HG03060 (cell line): ENCODE data around the gene ARHGAP10.

Experiments used
- ATAC-seq: cut with Tn5 transposase; IDR thresholded peaks from one replicate; pipeline ENCODE4 v1.9.1; 2021; ENCODE audit warnings: low read depth, moderate number of reproducible peaks; ENCODE audit not compliant: unreplicated experiment

The ARHGAP10 gene

GRCh38 chr4:148057984-148058859 lies 326.3 kb downstream of the ARHGAP10 start:
- ATAC-seq, result no peak

- no peak for ATAC-seq
These were observed 327.8 kb downstream of the ARHGAP10 start for GRCh38 chr4:148059617-148060180.

- ATAC-seq, result no peak
These were observed 328.6 kb downstream of the ARHGAP10 start for GRCh38 chr4:148060264-148061140.

- ATAC-seq, result no peak
These were observed 329.2 kb downstream of the ARHGAP10 start for GRCh38 chr4:148061141-148061481.

DNA sequence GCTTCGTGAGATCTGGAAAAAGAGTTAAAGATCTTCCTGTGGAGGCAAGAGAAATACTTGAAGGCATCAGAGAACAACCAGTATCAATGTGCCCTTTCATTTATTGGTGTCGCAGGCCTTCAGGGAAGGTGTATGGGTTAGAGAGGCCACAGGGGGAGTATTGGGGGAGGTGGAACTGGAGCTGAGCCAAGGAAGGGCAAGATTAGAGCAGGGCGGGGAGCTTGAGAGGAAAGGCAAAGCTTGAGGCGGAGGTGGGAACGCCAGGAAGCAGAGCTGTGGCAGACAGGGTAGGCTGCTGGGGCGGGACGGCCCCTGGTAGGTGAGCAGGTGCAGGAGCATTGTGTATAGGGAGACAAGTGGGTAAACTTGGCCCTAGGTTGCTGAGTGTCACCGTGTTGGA lies 329.9 kb downstream of the ARHGAP10 start:
- no peak for ATAC-seq

- no peak for ATAC-seq
These were observed 330.5 kb downstream of the ARHGAP10 start for GRCh38 chr4:148062301-148062950.

GRCh38 chr4:148064451-148064850 lies 332.6 kb downstream of the ARHGAP10 start:
- no peak for ATAC-seq

DNA sequence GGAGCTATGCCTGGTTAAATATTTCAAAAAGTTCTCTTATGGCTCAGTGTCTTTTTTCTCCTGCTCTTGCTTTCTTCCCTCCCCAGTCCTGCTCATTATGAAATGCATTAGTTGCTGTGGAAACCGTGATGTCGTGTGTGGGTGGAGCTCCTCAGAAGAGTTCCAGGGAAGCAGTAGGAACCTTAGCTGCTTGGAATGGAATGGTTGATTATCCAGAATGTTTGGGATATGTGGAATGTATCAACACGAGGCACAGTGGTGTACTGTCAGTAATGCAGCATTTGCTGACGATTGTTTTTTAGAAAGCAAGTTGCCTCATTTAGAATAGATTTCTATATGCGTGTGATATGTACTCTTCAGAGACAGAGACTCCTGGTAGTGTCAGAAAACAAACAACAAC lies 333.2 kb downstream of the ARHGAP10 start:
- ATAC-seq, result no peak

- ATAC-seq, result no peak
These were observed 335.5 kb downstream of the ARHGAP10 start for GRCh38 chr4:148067301-148067916.

GRCh38 chr4:148068065-148068911 lies 336.4 kb downstream of the ARHGAP10 start:
- no peak for ATAC-seq

DNA sequence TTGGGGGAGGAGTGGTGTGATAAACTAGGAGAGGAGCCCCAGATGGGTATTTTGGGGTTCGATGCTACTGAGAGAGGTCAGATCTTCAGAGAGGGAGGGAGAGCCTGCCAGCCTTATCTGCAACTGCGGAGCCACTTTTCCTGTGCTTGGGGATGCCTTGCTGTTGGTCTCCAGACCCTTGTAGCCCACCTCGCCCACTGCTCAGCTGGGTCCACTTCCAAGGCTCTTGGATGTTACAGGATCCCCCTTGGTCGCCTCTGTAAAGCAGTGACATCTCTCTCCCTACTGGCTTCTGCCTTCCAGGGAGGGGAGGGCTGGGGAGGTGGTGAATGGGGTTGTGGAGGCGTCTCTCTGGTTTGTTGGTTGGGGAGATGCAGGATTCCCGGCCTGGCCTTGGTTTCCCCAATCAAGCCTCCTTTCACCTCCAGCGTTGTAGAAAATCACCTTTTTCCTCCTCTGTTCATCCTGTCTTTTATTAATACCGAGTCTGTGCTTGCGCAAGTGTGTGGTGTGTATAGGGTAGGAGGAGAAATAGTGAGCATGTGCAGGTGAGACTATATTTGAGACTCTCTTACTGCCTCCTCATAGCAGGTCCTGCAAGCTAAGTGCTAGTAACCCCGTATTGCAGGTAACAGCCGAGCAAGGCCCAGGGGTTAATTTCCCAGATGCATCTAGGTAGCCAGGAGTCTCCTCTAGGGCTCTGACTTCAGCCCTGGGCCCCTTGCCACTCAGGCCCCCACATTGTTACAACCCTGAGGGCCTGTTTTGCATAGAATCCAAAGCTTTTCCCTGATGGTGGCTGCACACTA lies 337.4 kb downstream of the ARHGAP10 start:
- no peak for ATAC-seq

DNA sequence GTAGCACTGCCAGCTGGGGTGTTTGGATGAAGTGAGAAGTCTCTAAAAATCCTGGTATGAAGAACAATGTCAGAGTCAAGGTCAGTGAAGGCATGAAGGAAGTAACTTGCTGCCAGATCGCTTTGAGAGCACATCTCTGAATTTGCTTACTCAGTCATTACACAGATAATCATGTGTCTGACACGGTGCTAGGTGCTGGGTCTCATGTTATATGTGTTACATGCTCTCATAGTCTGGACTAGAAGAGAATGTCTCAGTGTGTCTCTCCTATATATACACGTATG lies 337.9 kb downstream of the ARHGAP10 start:
- ATAC-seq, result no peak

DNA sequence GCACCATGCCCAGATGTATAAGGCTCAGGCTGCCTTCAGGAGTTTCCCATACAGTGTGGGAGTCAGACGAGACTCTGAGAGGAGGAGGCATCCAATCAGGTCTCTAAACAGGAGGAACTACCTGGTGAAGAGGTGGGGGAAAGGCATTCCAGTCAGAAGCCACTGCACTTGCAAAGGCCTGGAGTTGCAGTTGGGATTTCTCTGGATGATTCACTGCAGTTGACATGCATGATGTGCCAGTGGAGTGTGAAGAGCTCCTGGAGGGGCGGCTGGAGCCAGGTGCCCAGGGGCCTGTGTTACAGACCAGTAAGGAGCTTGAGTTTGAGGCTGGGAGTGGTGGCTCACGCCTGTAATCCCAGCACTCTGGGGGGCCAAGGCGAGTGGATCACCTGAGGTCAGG lies 339.1 kb downstream of the ARHGAP10 start:
- no peak for ATAC-seq

- ATAC-seq, result no peak
These were observed 340.9 kb downstream of the ARHGAP10 start for GRCh38 chr4:148072789-148073188.

DNA sequence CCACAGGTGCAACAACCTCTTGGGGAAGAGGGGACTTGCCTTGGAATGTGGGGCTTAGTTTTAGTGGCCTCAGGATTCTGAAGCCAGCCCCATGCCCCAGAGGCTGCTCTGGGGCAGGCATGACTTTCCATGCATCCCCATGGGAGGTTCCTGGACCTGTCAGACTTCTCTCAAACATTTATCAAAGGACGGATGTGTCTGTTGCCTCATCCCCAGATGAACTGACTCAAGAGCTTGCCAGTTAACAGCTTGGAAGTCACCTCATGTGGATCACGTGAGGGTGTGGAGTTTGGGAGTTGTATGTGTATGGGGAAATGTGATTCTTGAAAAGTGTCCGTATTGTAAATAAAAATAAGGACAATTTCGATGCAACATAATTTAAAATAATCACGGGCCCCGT lies 341.5 kb downstream of the ARHGAP10 start:
- no peak for ATAC-seq

GRCh38 chr4:148074462-148074861 lies 342.6 kb downstream of the ARHGAP10 start:
- no peak for ATAC-seq

DNA sequence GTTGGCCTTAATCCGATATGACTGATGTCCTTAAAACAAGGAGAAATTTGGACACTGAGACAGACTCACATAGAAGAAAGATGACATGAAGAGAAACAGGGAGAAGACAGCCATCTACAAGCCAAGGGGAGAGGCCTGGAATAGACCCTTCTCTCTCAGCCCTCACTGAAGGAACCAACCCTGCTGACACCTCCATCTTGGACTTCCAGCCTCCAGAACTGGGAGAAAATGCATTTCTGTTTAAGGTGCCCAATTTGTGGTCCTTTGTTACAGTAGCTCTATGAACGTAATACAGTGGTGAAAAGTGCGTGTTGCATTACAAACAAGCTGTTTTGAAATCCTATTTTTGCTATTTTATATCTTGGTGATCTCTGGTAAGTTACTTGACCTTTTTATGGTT lies 343.6 kb downstream of the ARHGAP10 start:
- no peak for ATAC-seq

GRCh38 chr4:148076964-148077363 lies 345.1 kb downstream of the ARHGAP10 start:
- ATAC-seq, result no peak

DNA sequence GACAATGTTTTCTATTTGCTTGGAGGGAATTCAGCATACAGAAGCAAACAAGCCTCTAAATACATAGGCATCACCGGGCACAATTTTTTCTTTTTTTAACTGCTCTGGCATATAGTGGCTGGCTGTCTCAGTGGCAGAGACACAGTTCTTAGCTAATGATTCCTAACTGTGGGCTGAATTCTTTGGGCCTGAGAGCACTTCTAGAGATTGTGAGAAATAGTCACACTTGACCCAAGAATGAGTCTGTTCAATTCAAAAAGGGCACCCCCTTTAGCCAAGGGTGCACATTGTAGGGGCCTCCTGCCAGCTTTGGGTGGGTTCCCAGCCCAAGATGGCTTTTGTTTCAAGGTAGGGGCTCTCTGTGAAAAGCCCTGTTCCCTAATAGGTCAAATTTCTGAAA lies 345.7 kb downstream of the ARHGAP10 start:
- no peak for ATAC-seq
